ENCODE measurements around the gene ZDBF2. TPM values are rescaled to one million over a fixed set of nuclear protein-coding genes. Genes with fewer than 3 reads are reported as not detected.

The ZDBF2 gene
- total and polyA plus RNA-seq, 2 of the 8 experiments (the other 6 are each of a cell fraction or from before 2014, with no cell fraction given) = 1.5 to 17.2 TPM

GRCh38 chr2:206354129-206354528 is 79.7 kb downstream of the ZDBF2 start:
- H3K18ac ChIP-seq (ENCODE audit: extremely low read depth, low read length) = no peak overlapping the region

More at GRCh38 chr2:206354129-206354528, 79.7 kb downstream of the ZDBF2 start:
- Histone ChIP-seq H3K4me2 (ENCODE audit: insufficient read depth in 1 of 2, low read depth in 2 of 2, low read length in 2 of 2) (no peak overlapping the region), H4K8ac (ENCODE audit: extremely low read depth, insufficient read depth, low read length) (no peak overlapping the region), H3K14ac (ENCODE audit: insufficient read length) (no peak overlapping the region), H3K56ac (replicated peaks; ENCODE audit: insufficient read length, low read depth, low read length) (no peak overlapping the region), H3K4me1 (replicated peaks in 1 of 4; ENCODE audit: control insufficient read depth in 3 of 4, insufficient read depth in 4 of 4, low read length in 3 of 4) (no peaks in the 10 kb centered on the region), H3K9me3 (ENCODE audit: insufficient read depth in 2 of 2, low read depth in 1 of 2, low read length in 1 of 2) (peaks cover 4 to 15% of the 10 kb centered on the region in 2 experiments), H3K27ac (ENCODE audit: low read depth, low read length) (no peak overlapping the region), H3K79me2 (ENCODE audit: control insufficient read depth in 1 of 2, insufficient read depth in 2 of 2, low read length in 2 of 2) (no peaks in the 10 kb centered on the region), H3K27me3 (replicated peaks in 1 of 4; ENCODE audit: control insufficient read depth in 3 of 4, extremely low read depth in 1 of 4, insufficient read depth in 3 of 4, low read length in 3 of 4) (no peaks in the 10 kb centered on the region), H3K36me3 (ENCODE audit: control insufficient read depth in 2 of 4, insufficient read depth in 4 of 4, low read length in 3 of 4) (no peaks in the 10 kb centered on the region), H4K91ac (replicated peaks; ENCODE audit: insufficient read length, low read length) (no peak overlapping the region), H3K4ac (replicated peaks; ENCODE audit: insufficient read length, low read depth, low read length) (no peak overlapping the region), H2BK20ac (ENCODE audit: low read length) (no peak overlapping the region), H2BK120ac (replicated peaks; ENCODE audit: low read depth, low read length) (no peak overlapping the region), H2BK5ac (ENCODE audit: low read depth, low read length) (no peak overlapping the region), H4K5ac (ENCODE audit: insufficient read length, low read depth, low read length) (no peak overlapping the region), H2AFZ (ENCODE audit: low read length) (no peak overlapping the region), H3K23ac (ENCODE audit: insufficient read length) (no peak overlapping the region), H2AK5ac (ENCODE audit: low read depth, low read length) (no peak overlapping the region), H4K20me1 (replicated peaks in 1 of 2; ENCODE audit: control insufficient read depth in 1 of 2, insufficient read depth in 2 of 2, low read length in 2 of 2) (no peaks in the 10 kb centered on the region), H2BK15ac (ENCODE audit: low read length) (no peak overlapping the region), H3K23me2 (ENCODE audit: low read depth, low read length) (no peaks in the 10 kb centered on the region), H2BK12ac (ENCODE audit: low read depth, low read length) (no peak overlapping the region), H3K9ac (replicated peaks in 1 of 4; ENCODE audit: extremely low read depth in 1 of 4, low read depth in 3 of 4, low read length in 3 of 4) (no peak overlapping the region), H3K4me3 (ENCODE audit: extremely low read depth in 1 of 4, insufficient read depth in 2 of 4, low read depth in 3 of 4, low read length in 4 of 4) (no peak overlapping the region), H3K79me1 (ENCODE audit: low read depth, low read length) (no peaks in the 10 kb centered on the region)
- FAIRE-seq = no peak
- TF ChIP-seq RFX5 (IDR thresholded peaks at IDR 0.05; ENCODE audit: borderline replicate concordance, low read depth, low read length) (no peak), POU5F1 (IDR thresholded peaks at IDR 0.05; ENCODE audit: low read depth, low read length) (no peak), MAFK (IDR thresholded peaks at IDR 0.05; ENCODE audit: low read depth, low read length) (no peak), NANOG (IDR thresholded peaks at IDR 0.05; ENCODE audit: insufficient read depth, low read depth, low read length, poor library complexity, severe bottlenecking) (no peak), CBX8 (IDR thresholded peaks at IDR 0.05; ENCODE audit: borderline replicate concordance, low read depth, low read length) (no peak), PHF8 (conservative IDR thresholded peaks at IDR 0.05; ENCODE audit: low read depth, low read length) (no peak), KDM5A (IDR thresholded peaks at IDR 0.05; ENCODE audit: low read length) (no peak), ATF2 (IDR thresholded peaks at IDR 0.05; ENCODE audit: low read length) (no peak), SP2 (IDR thresholded peaks at IDR 0.05; ENCODE audit: low read length) (no peak), GTF2F1 (IDR thresholded peaks at IDR 0.05; ENCODE audit: borderline replicate concordance, low read depth, low read length) (no peak), TAF7 (optimal IDR thresholded peaks at IDR 0.05; ENCODE audit: borderline replicate concordance, low read depth, low read length) (no peak), MAX (IDR thresholded peaks at IDR 0.05) (no peak)
- DNase-seq (ENCODE audit: low read depth in 1 of 2, low spot score in 2 of 2) = no peak
- ChIA-PET CTCF (ENCODE audit: partially characterized antibody) (interaction anchor here (0.6 to 1.7 kb wide), 5 partner anchors 14 to 290 kb away, joined by 3 to 6 read pairs (median 3); no protein-coding TSS in a partner anchor), POLR2A (ENCODE audit: partially characterized antibody) (no interaction called here)
- WGBS, 2 experiments (ENCODE audit: extremely low coverage in 1 of 2, insufficient coverage in 1 of 2, insufficient read length in 1 of 2, insufficient replicate concordance in 2 of 2, low coverage in 1 of 2, low lambda C conversion rate in 2 of 2, missing lambda C conversion rate in 1 of 2) = 85% methylated on average over 6 of the region's 6 CpGs; no CpG with 5 or more reads in 1 of the 2 experiments

All from H1 (cell line).